MV-4-11 (cell line): ENCODE data around the gene PAX7.

ENCODE experiments used
- DNase-seq: peaks from one replicate; lab custom pipeline; 2025; lab: John Stamatoyannopoulos, UW

Gene PAX7

GRCh38 chr1:18641005-18641941 is 10.6 kb downstream of the PAX7 start:
- no peak for DNase-seq

- no peak for DNase-seq
Measured at GRCh38 chr1:18642278-18643095, 11.8 kb downstream of the PAX7 start.

GRCh38 chr1:18643154-18644012 is 12.7 kb downstream of the PAX7 start:
- DNase-seq = no peak

GRCh38 chr1:18644013-18644399 is 13.4 kb downstream of the PAX7 start:
- DNase-seq = no peak

- no peak for DNase-seq
Measured at GRCh38 chr1:18644446-18644845, 13.8 kb downstream of the PAX7 start.

GRCh38 chr1:18644973-18645746 is 14.5 kb downstream of the PAX7 start:
- DNase-seq = no peak

GRCh38 chr1:18645747-18646090 is 15.1 kb downstream of the PAX7 start:
- DNase-seq = no peak

GRCh38 chr1:18646091-18646785 is 15.6 kb downstream of the PAX7 start:
- no peak for DNase-seq

GRCh38 chr1:18646786-18647410 is 16.3 kb downstream of the PAX7 start:
- no peak for DNase-seq

- no peak for DNase-seq
Measured at GRCh38 chr1:18647681-18648214, 17.1 kb downstream of the PAX7 start.

GRCh38 chr1:18649693-18650370 is 19.2 kb downstream of the PAX7 start:
- DNase-seq = no peak

GRCh38 chr1:18651713-18652112 is 21.1 kb downstream of the PAX7 start:
- DNase-seq = no peak

GRCh38 chr1:18652791-18653190 is 22.1 kb downstream of the PAX7 start:
- no peak for DNase-seq

- no peak for DNase-seq
Measured at GRCh38 chr1:18653367-18653766, 22.7 kb downstream of the PAX7 start.

- no peak for DNase-seq
Measured at GRCh38 chr1:18653916-18654315, 23.3 kb downstream of the PAX7 start.

GRCh38 chr1:18654599-18654998 is 24.0 kb downstream of the PAX7 start:
- DNase-seq = no peak

GRCh38 chr1:18657506-18658201 is 27.0 kb downstream of the PAX7 start:
- no peak for DNase-seq

- no peak for DNase-seq
Measured at GRCh38 chr1:18658831-18659230, 28.2 kb downstream of the PAX7 start.
